ENCODE measurements around the gene SOX13.
"Not testable (repeated sequence)": the region's sequence is repeated elsewhere in the genome, so short reads cannot be mapped to it uniquely, and the experiment has no call there.

Gene SOX13

GRCh38 chr1:204072931-204073836 lies at the start of gene SOX13:
TSS of gene SOX13 (plus strand) at chr1:204073115. CDS start at chr1:204112916, 39,801 bp downstream.
- DNase-seq, result peak in 53 of 56 donors; percentile 42 to 93 (median 79)

DNA sequence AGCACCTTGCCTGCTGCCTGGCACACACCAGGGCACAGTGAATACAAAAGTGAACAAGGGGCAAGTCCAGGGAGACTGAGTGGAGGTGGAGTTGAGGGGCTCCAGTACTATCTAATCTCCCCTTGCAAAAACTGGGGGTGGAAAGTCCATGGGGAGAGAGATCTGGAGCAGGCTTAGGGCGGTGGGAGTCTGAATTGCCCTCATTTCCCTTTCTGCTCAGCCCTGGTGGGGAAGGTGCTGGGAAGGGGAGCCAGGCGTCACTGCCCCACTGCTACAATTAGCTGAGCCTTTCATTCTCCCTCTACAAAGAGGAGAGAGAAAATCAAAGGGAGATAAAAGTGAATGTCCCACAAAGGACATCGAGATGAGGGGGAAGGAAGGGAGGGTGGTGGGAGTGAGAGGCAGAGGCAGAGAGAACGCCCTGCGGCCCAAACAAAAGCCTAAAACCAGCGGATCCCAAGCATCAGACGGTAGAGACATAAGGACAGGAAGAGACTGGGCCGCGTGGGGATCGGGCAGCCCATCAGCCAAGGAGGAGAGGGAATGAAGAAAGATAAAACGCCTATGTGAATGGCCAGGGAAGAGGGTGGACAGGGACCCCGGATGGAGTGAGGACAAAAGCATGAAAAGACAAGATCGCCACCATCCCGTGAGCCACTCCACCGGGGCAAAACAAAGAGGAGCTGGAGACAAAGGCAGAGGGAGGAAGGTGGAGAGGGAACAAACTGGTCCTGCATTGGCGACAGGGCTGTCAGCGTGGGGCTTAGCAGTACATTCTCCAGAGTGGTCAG lies 46.8 kb upstream of the SOX13 start:
- DNase-seq, result no peak

- no peak for DNase-seq
These were observed 45.5 kb upstream of the SOX13 start for GRCh38 chr1:204027446-204027845.

DNA sequence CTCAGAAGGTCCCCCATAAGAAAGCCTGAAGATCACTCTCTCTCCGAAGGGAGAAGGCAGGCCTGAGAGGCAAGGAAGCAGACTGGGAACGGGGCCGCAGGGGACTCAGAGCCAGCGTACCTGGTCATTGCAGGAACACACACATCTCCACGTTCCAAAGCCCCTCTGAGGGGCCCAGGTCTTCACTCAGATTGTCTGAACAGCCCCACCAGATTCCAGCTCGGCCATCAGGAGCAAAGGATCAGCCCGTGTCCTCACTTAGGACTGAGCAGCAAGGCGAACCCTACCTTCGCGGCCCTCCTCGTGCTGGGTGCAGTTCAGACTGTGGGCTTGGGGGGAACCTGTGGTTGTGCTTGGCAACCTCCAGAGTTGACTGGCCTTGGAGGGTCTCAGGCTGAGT lies 43.9 kb upstream of the SOX13 start:
- DNase-seq, result no peak

DNA sequence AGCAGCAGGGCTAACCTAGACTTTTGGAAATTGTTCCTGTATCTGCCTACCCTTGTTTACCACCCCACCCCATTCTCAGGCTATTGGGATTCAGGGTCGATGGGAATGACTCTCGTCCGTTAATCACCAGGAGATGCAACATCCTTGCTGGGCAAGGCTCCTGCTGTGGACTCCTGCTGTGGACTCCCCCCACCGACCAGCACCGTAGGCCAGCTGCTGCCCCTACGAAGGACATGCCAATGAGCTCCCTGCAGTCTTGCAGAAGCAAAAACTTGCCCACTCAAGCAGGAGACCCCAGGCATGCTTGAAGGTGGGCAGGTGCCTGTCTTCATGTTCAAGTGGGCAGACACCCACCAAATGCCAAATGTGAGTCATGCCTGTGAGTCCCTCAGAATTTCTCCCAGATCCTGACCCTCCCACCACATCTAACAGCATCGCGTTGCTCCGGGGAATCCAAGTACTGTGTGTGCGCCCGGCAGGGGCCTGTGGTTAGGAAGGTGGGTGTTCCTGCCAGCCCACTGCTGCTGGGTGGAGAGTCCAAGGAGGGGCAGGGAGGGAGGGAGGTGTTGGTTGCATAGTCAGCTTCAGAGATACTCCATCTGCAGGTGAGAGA lies 41.7 kb upstream of the SOX13 start:
- DNase-seq, result no peak

DNA sequence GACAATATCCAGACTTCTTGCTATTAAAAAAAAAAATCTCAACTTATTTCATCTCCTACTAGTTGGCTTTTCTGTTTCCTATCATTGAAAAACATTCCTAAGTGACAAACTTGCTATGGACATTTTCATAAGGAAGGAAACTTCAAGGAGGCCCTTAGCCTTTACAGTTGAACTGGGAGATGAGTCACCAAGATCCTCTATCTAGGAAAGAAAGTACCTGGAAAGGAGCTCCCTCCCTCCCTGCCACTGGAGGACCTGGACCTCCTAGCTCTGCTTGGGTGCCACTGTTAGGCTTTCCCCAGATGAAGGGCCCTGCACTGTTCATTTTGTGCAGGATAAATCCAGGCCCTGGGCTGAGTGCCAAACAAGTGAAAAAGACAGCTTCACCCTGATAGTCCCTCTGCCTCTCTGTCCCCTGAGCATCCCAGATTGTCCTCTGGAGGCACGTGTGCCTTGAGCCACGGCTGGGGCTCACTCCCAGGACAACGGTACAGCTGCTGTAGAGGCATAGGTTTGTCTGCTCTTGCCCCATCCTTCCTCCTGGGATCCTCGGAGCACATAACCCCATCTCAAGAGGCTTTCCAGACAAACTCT lies 40.2 kb upstream of the SOX13 start:
- DNase-seq, result no peak

- no peak for DNase-seq
These were observed 39.6 kb upstream of the SOX13 start for GRCh38 chr1:204033306-204033705.

DNA sequence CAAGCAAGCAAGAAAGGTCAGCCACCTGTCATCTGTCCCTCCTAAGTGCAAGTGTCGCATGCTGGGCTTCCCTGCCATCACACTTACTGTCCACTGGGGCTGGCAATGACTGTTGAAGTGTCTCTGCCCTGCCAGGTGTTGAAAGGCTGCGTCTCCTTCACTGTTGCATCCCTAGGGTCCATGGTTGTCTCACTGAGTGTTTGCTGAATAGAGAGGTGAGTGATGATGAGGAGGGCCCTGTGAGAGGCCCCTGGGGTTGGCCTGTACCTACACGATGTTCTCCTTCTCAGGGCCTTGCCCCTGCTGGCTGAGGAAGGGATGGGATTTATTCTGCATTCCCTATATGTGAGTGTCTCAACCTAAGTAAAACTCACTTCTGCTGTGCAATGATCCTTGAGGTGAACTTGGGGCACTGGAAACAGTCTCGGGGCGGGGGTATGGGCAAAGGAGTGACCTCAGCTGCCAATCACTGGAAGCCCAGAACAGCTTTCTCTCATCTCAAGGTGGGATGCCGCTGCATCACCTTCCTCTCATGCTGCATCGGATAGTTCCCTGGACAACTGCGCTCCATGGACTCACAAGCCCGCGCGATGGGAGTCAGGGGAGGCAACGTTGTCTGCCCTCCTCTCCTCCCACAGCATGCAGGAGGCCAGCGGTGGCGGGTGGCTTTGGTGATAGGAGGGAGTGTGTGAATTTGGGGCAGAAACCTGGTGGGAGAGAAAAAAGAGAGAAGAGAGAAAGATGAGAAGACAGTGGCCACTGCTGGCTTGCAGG lies 35.8 kb upstream of the SOX13 start:
- DNase-seq, result no peak

- peak in 1 of 56 donors; percentile 2 for DNase-seq
These were observed 31.6 kb upstream of the SOX13 start for GRCh38 chr1:204041232-204041767.

- no peak for DNase-seq
These were observed 31.0 kb upstream of the SOX13 start for GRCh38 chr1:204041803-204042505.

- no peak for DNase-seq
These were observed 30.4 kb upstream of the SOX13 start for GRCh38 chr1:204042516-204042915.

- DNase-seq, result no peak
These were observed 29.2 kb upstream of the SOX13 start for GRCh38 chr1:204043680-204044079.

- DNase-seq, result no peak
These were observed 28.5 kb upstream of the SOX13 start for GRCh38 chr1:204044448-204044847.

DNA sequence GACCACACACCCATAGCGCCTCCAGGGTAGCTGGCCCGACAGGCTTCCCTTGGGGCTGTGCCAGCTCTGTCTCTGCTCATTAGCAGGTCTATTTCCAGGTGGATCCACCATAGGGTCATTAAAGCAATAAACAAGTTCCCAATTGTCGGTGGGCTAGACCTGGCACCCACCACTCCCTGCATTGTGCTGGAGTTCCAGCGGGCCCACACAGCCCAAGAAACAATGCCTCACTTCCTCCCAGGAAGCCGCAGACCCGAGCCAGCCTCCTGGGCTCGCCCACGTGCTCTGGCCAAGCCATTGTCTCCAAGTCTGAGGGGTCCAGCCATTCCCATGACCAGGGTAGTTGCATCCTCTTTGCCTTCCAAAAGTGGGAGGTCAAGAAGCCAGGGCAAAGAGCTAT lies 27.5 kb upstream of the SOX13 start:
- no peak for DNase-seq

- peak in 1 of 56 donors; percentile 4 for DNase-seq
These were observed 26.6 kb upstream of the SOX13 start for GRCh38 chr1:204046346-204046745.

- not testable (repeated sequence) for DNase-seq
These were observed 24.1 kb upstream of the SOX13 start for GRCh38 chr1:204048796-204049195.

GRCh38 chr1:204051258-204051657 lies 21.7 kb upstream of the SOX13 start:
- DNase-seq, result no peak

DNA sequence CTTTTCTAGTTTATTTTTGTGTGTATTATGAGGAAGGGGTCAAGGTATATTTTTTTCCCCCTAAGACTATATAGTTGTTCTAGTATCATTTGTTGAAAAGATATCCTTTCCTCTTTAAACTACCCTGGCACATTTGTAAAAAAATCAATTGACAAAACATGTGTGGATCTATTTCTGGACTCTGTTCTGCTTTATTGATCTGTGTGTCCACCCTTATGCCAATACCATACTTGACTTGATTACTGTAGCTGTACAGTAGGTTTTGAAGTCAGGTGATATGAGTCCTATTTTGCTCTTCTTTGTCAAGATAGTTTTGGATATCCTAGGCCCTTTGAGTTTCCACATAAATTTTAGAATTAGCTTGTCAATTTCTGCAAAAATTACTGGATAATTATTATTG lies 21.2 kb upstream of the SOX13 start:
- DNase-seq, result no peak

- DNase-seq, result no peak
These were observed 19.0 kb upstream of the SOX13 start for GRCh38 chr1:204053893-204054292.

- no peak for DNase-seq
These were observed 12.9 kb upstream of the SOX13 start for GRCh38 chr1:204059970-204060369.
